Astrocyte (in vitro differentiated cells and primary cell): ENCODE data around the gene MEGF10.

Source experiments
- EZH2 ChIP-seq: IDR thresholded peaks from 2 replicates; pipeline ENCODE4 v1.6.1; 2012; ENCODE audit warnings: mild to moderate bottlenecking, low read length, inconsistent platforms; ENCODE audit not compliant: insufficient read depth
- TF ChIP-seq, protein P1 (sequence below): IDR thresholded peaks from 2 replicates; pipeline ENCODE4 v1.5.1; 2011; ENCODE audit warnings: low read depth, mild to moderate bottlenecking, inconsistent platforms, low read length, moderate library complexity; ENCODE audit not compliant: insufficient read depth

DNA sequence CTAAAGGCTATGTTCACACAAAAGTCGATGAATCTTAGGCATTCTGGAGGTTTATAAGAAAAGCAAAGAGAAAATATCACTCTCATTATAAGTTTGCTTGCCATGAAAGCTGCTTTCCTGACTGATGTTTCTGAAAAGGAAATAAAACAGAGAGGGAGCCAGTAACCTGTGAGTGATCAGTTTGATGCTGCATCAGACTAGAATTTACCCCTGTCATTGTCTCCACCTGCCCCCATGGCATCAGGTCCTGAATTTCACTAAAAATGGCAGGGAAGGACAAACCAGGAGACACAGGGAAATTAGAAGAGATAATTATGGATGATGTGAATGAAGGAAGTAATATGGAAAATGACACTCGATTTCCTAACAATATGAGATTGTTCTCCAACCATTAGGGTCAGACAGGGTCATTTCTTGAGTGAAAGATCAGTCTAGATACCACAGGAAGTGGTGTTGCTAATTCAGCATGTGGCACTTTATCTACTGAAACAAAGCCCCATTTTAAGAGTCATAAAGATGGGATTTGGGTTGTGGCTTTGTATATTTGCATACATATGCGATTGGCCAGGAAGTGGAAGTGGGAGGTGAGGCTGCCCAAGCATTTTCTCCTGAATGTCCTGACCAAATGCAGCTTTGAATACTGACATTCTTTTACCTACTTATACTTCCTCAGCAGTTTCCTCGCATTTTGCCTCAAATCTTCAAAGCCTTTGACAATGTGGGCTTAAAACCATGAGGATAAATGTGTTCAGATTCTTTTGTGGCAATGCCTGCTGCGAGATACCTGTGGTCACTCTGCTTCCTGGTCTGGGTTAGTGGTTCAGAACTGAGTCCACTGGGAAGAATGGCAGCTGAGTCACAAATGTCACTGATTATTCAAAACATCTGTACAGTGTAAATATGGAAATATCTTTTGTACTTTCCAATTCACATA is 29.7 kb downstream of the MEGF10 start:
- TF ChIP-seq, protein P1, sequence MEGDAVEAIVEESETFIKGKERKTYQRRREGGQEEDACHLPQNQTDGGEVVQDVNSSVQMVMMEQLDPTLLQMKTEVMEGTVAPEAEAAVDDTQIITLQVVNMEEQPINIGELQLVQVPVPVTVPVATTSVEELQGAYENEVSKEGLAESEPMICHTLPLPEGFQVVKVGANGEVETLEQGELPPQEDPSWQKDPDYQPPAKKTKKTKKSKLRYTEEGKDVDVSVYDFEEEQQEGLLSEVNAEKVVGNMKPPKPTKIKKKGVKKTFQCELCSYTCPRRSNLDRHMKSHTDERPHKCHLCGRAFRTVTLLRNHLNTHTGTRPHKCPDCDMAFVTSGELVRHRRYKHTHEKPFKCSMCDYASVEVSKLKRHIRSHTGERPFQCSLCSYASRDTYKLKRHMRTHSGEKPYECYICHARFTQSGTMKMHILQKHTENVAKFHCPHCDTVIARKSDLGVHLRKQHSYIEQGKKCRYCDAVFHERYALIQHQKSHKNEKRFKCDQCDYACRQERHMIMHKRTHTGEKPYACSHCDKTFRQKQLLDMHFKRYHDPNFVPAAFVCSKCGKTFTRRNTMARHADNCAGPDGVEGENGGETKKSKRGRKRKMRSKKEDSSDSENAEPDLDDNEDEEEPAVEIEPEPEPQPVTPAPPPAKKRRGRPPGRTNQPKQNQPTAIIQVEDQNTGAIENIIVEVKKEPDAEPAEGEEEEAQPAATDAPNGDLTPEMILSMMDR: no peak
- no peak for TF ChIP-seq EZH2
